H1 (cell line): Measurements from ENCODE around the gene RFT1. TPM values are rescaled to one million over a fixed set of nuclear protein-coding genes. Genes with fewer than 3 reads are reported as not detected.

Experiments
- CTCF ChIA-PET: fragments of 300-600 bp; sonication (Branson Sonifier 250); formaldehyde crosslinking; loops from one replicate; lab custom pipeline; 2021; ENCODE audit not compliant: partially characterized antibody; lab: Charles Lee
- POLR2A ChIA-PET: fragments of 300-600 bp; sonication (Branson Sonifier 250); formaldehyde crosslinking; loops from one replicate; lab custom pipeline; 2021; ENCODE audit warnings: inconsistent platforms; ENCODE audit not compliant: partially characterized antibody; lab: Charles Lee
- DNase-seq, 2 experiments: peaks; one replicate each; pipeline versions ENCODE4 v3.0.0 to v3.0.0-alpha.2; 2010 to 2022; ENCODE audit warnings: low spot score in 2 of 2, low read depth in 1 of 2, mixed read lengths in 1 of 2
- FAIRE-seq: peaks from 2 replicates; lab custom pipeline; 2011; peaks lifted over from hg19 to GRCh38; lab: Jason Lieb, UNC
- H2AFZ ChIP-seq: 2 replicates; pipeline ENCODE4 v1.8.1; 2012; ENCODE audit warnings: low read length, inconsistent platforms
- H2AK5ac ChIP-seq: 2 replicates; pipeline ENCODE4 v1.6.1; 2013; ENCODE audit warnings: low read depth, low read length
- H2BK120ac ChIP-seq: replicated peaks from 2 replicates; pipeline ENCODE3; 2013; ENCODE audit warnings: low read depth, low read length, inconsistent platforms
- H2BK12ac ChIP-seq: 2 replicates; pipeline ENCODE4 v1.6.1; 2013; ENCODE audit warnings: low read depth, low read length
- H2BK15ac ChIP-seq: 2 replicates; pipeline ENCODE4 v1.6.1; 2013; ENCODE audit warnings: low read length
- H2BK20ac ChIP-seq: 2 replicates; pipeline ENCODE4 v1.6.1; 2013; ENCODE audit warnings: low read length
- H2BK5ac ChIP-seq: 2 replicates; pipeline ENCODE4 v1.6.1; 2013; ENCODE audit warnings: low read depth, low read length
- H3K14ac ChIP-seq: 2 replicates; pipeline ENCODE4 v1.6.1; 2013; ENCODE audit warnings: inconsistent platforms; ENCODE audit not compliant: insufficient read length
- H3K18ac ChIP-seq: 2 replicates; pipeline ENCODE4 v1.6.1; 2013; ENCODE audit warnings: low read length; ENCODE audit errors: extremely low read depth
- H3K23ac ChIP-seq: 2 replicates; pipeline ENCODE4 v1.6.1; 2013; ENCODE audit warnings: inconsistent platforms; ENCODE audit not compliant: insufficient read length
- H3K23me2 ChIP-seq: 2 replicates; pipeline ENCODE4 v1.6.1; 2013; ENCODE audit warnings: low read depth, low read length
- H3K27ac ChIP-seq: 2 replicates; pipeline ENCODE4 v1.6.1; 2011; ENCODE audit warnings: low read depth, low read length, inconsistent platforms
- H3K27me3 ChIP-seq, 4 experiments: replicated peaks in 1 of 4; 1 replicate in 1 of 4; 2 replicates in 3 of 4; pipeline versions ENCODE4 v1.6.1 to v1.8.1; 2011 to 2013; ENCODE audit warnings: low read length in 3 of 4, mild to moderate bottlenecking in 3 of 4, inconsistent platforms in 2 of 4, mixed read lengths in 2 of 4, moderate library complexity in 1 of 4; ENCODE audit not compliant: control insufficient read depth in 3 of 4, insufficient read depth in 3 of 4; ENCODE audit errors: extremely low read depth in 1 of 4
- H3K36me3 ChIP-seq, 4 experiments: 2 replicates each; pipeline versions ENCODE4 v1.6.1 to v1.8.1; 2011 to 2013; ENCODE audit warnings: mild to moderate bottlenecking in 4 of 4, low read length in 3 of 4, moderate library complexity in 2 of 4, control low read depth in 1 of 4, inconsistent platforms in 1 of 4; ENCODE audit not compliant: insufficient read depth in 4 of 4, control insufficient read depth in 2 of 4
- H3K4ac ChIP-seq: replicated peaks from 2 replicates; pipeline ENCODE3; 2013; ENCODE audit warnings: low read length, low read depth, mixed read lengths, inconsistent platforms; ENCODE audit not compliant: insufficient read length
- H3K4me1 ChIP-seq, 4 experiments: replicated peaks in 1 of 4; 1 replicate in 1 of 4; 2 replicates in 3 of 4; pipeline versions ENCODE4 v1.6.1 to v1.8.1; 2011 to 2013; ENCODE audit warnings: low read length in 3 of 4, inconsistent platforms in 2 of 4, mixed read lengths in 1 of 4; ENCODE audit not compliant: insufficient read depth in 4 of 4, control insufficient read depth in 3 of 4
- H3K4me2 ChIP-seq, 2 experiments: 2 replicates each; pipeline versions ENCODE4 v1.6.1 to v1.8.1; 2011 to 2013; ENCODE audit warnings: low read depth in 2 of 2, low read length in 2 of 2, control low read depth in 1 of 2, inconsistent platforms in 1 of 2, mild to moderate bottlenecking in 1 of 2; ENCODE audit not compliant: insufficient read depth in 1 of 2
- H3K4me3 ChIP-seq, 4 experiments: fragments of 200-600, 300-600 bp in 1 of 4; sonication (generic), shearing (Covaris generic), sonication (Bioruptor Twin) in 1 of 4; 2 replicates each; pipeline versions ENCODE4 v1.5.1 to v1.8.1; 2011 to 2016; ENCODE audit warnings: low read length in 4 of 4, low read depth in 3 of 4, control low read depth in 2 of 4, inconsistent platforms in 2 of 4, mild to moderate bottlenecking in 2 of 4, mixed read lengths in 1 of 4, moderate library complexity in 1 of 4; ENCODE audit not compliant: insufficient read depth in 2 of 4; ENCODE audit errors: extremely low read depth in 1 of 4
- H3K56ac ChIP-seq: replicated peaks from 2 replicates; pipeline ENCODE3; 2013; ENCODE audit warnings: low read depth, mild to moderate bottlenecking, mixed read lengths, low read length, inconsistent platforms; ENCODE audit not compliant: insufficient read length
- H3K79me1 ChIP-seq: 2 replicates; pipeline ENCODE4 v1.6.1; 2013; ENCODE audit warnings: low read depth, low read length, control low read depth
- H3K79me2 ChIP-seq, 2 experiments: 2 replicates each; pipeline versions ENCODE4 v1.6.1 to v1.8.1; 2012 to 2013; ENCODE audit warnings: low read length in 2 of 2, mild to moderate bottlenecking in 2 of 2, inconsistent platforms in 1 of 2; ENCODE audit not compliant: insufficient read depth in 2 of 2, control insufficient read depth in 1 of 2
- H3K9ac ChIP-seq, 4 experiments: replicated peaks in 1 of 4; 1 replicate in 1 of 4; 2 replicates in 3 of 4; pipeline versions ENCODE4 v1.6.1 to v1.8.1; 2011 to 2013; ENCODE audit warnings: low read depth in 3 of 4, low read length in 3 of 4, control low read depth in 2 of 4, mild to moderate bottlenecking in 2 of 4, moderate library complexity in 2 of 4, inconsistent platforms in 1 of 4; ENCODE audit errors: extremely low read depth in 1 of 4
- H3K9me3 ChIP-seq, 2 experiments: 2 replicates each; pipeline versions ENCODE4 v1.6.1 to v1.8.1; 2012 to 2013; ENCODE audit warnings: mild to moderate bottlenecking in 2 of 2, moderate library complexity in 2 of 2, control low read depth in 1 of 2, inconsistent platforms in 1 of 2, low read depth in 1 of 2, low read length in 1 of 2, mixed read lengths in 1 of 2; ENCODE audit not compliant: insufficient read depth in 2 of 2
- H4K20me1 ChIP-seq, 2 experiments: replicated peaks in 1 of 2; 2 replicates each; pipeline versions ENCODE3 to v1.8.1; 2011 to 2013; ENCODE audit warnings: inconsistent platforms in 2 of 2, low read length in 2 of 2, mild to moderate bottlenecking in 1 of 2; ENCODE audit not compliant: insufficient read depth in 2 of 2, control insufficient read depth in 1 of 2
- H4K5ac ChIP-seq: 2 replicates; pipeline ENCODE4 v1.6.1; 2013; ENCODE audit warnings: low read length, low read depth, mixed read lengths, inconsistent platforms; ENCODE audit not compliant: insufficient read length
- H4K8ac ChIP-seq: 2 replicates; pipeline ENCODE4 v1.8.0; 2013; ENCODE audit warnings: mild to moderate bottlenecking, moderate library complexity, low read length, inconsistent platforms; ENCODE audit not compliant: insufficient read depth; ENCODE audit errors: extremely low read depth
- H4K91ac ChIP-seq: replicated peaks from 2 replicates; pipeline ENCODE3; 2013; ENCODE audit warnings: low read length, mixed read lengths, inconsistent platforms; ENCODE audit not compliant: insufficient read length
- BCL11A ChIP-seq, 2 experiments: IDR thresholded peaks; one replicate each; pipeline ENCODE4 v1.6.1; 2011; ENCODE audit warnings: low read depth in 2 of 2, low read length in 2 of 2, mild to moderate bottlenecking in 2 of 2
- CBX5 ChIP-seq: fragments of 300-800, 300-1000 bp; sonication (generic); IDR thresholded peaks from 2 replicates; pipeline ENCODE4 v1.7.1; 2016; ENCODE audit warnings: antibody characterized with exemption, low read length, low read depth
- CTBP2 ChIP-seq: IDR thresholded peaks from 2 replicates; pipeline ENCODE4 v1.7.0; 2011; ENCODE audit warnings: borderline replicate concordance, mild to moderate bottlenecking, moderate library complexity, mixed read lengths, low read length; ENCODE audit not compliant: insufficient read depth, insufficient read length
- JUND ChIP-seq: IDR thresholded peaks from 2 replicates; pipeline ENCODE4 v1.6.1; 2011; ENCODE audit warnings: mild to moderate bottlenecking, improper control_type of control experiment, low read length
- NANOG ChIP-seq: IDR thresholded peaks from 2 replicates; pipeline ENCODE4 v1.6.1; 2011; ENCODE audit warnings: low read length, low read depth, mild to moderate bottlenecking, inconsistent platforms; ENCODE audit not compliant: insufficient read depth, poor library complexity, severe bottlenecking
- POLR2AphosphoS5 ChIP-seq: IDR thresholded peaks from 2 replicates; pipeline ENCODE4 v1.6.1; 2011; ENCODE audit warnings: low read depth, low read length
- SAP30 ChIP-seq: fragments of 300-600 bp; sonication (generic); IDR thresholded peaks from 2 replicates; pipeline ENCODE4 v1.7.1; 2012; ENCODE audit warnings: low read length, moderate library complexity, mild to moderate bottlenecking, inconsistent platforms; ENCODE audit not compliant: insufficient read depth, insufficient replicate concordance
- SP1 ChIP-seq: IDR thresholded peaks from 2 replicates; pipeline ENCODE4 v1.6.1; 2011; ENCODE audit warnings: low read depth, low read length
- SP4 ChIP-seq: IDR thresholded peaks from 2 replicates; pipeline ENCODE4 v1.6.1; 2012; ENCODE audit warnings: low read length, inconsistent platforms
- SRF ChIP-seq: IDR thresholded peaks from 2 replicates; pipeline ENCODE4 v1.6.1; 2011; ENCODE audit warnings: mild to moderate bottlenecking, low read depth, low read length, moderate library complexity
- SUZ12 ChIP-seq: fragments of 200-600 bp; sonication (generic); IDR thresholded peaks from 2 replicates; pipeline ENCODE4 v1.6.1; 2012; ENCODE audit warnings: mild to moderate bottlenecking, inconsistent platforms, low read length, moderate library complexity, mixed read lengths
- TEAD4 ChIP-seq: IDR thresholded peaks from 2 replicates; pipeline ENCODE4 v1.6.1; 2012; ENCODE audit warnings: low read depth, low read length, inconsistent platforms, mixed read lengths
- YY1 ChIP-seq: IDR thresholded peaks from 2 replicates; pipeline ENCODE4 v1.6.1; 2011; ENCODE audit warnings: low read depth, mild to moderate bottlenecking, low read length
- WGBS, 2 experiments: shearing (Covaris generic) in 1 of 2; methylation state at CpG; one replicate each; pipeline versions ENCODE4 v1.1.6 to v1.1.7; 2013 to 2015; ENCODE audit warnings: low lambda C conversion rate in 2 of 2, mixed read lengths in 2 of 2, inconsistent platforms in 1 of 2, low coverage in 1 of 2, missing lambda C conversion rate in 1 of 2; ENCODE audit not compliant: insufficient replicate concordance in 2 of 2, insufficient coverage in 1 of 2, insufficient read length in 1 of 2; ENCODE audit errors: extremely low coverage in 1 of 2, missing lambda C conversion rate in 1 of 2; 5-methylcytosine and 5-hydroxymethylcytosine counted together
- polyA plus RNA-seq, 7 experiments: library from polyadenylated mRNA; depleted of rRNA in 3 of 7; stranded (reverse) in 5 of 7; unstranded in 2 of 7; fragments of >200 nt in 5 of 7; fragments of 200-250 nt in 2 of 7; gene quantifications; 1 replicate in 5 of 7; 2 replicates in 1 of 7; 4 replicates in 1 of 7; pipeline versions ENCODE4 v1.2.1 to v1.2.3, GENCODE V29; 2011 to 2013; ENCODE audit warnings: missing spikeins in 2 of 7, mixed read lengths in 2 of 7
- total RNA-seq: library from RNA; stranded (reverse); fragmentation: NEBNext Ultra II Directional; extraction: Animal tissue kit (Norgen Biotek cat#: 25700); gene quantifications from 2 replicates; pipeline ENCODE4 v1.2.1, GENCODE V29; 2021

Gene RFT1
- total and polyA plus RNA-seq, 2 of the 8 experiments (the other 6 are each of a cell fraction or from before 2014, with no cell fraction given), result 27.7 to 42.4 TPM

- Histone ChIP-seq H4K20me1 (peaks cover 2 to 3% of the 10 kb centered on the region in 2 experiments), H3K23me2 (no peaks in the 10 kb centered on the region; the same call in 1 of the 2 replicates), H3K79me2 (no peaks in the 10 kb centered on the region), H3K56ac (no peak overlapping the region), H2BK15ac (no peak overlapping the region), H3K27ac (no peak overlapping the region), H2BK5ac (no peak overlapping the region), H2AK5ac (no peak overlapping the region), H2BK120ac (no peak overlapping the region), H3K36me3 (peaks cover under 1 to 14% (median 9%) of the 10 kb centered on the region in 4 experiments; a peak in 7 of 8 replicates), H3K4ac (no peak overlapping the region), H3K4me2 (no peak overlapping the region), H3K9ac (no peak overlapping the region), H2BK20ac (no peak overlapping the region), H4K91ac (no peak overlapping the region), H2BK12ac (no peak overlapping the region), H4K5ac (no peak overlapping the region), H3K4me1 (no peaks in the 10 kb centered on the region), H3K4me3 (no peak overlapping the region), H4K8ac (no peak overlapping the region), H3K79me1 (no peaks in the 10 kb centered on the region), H3K23ac (no peak overlapping the region), H2AFZ (no peak overlapping the region), H3K14ac (no peak overlapping the region), H3K18ac (no peak overlapping the region), H3K9me3 (no peaks in the 10 kb centered on the region), H3K27me3 (no peaks in the 10 kb centered on the region)
- TF ChIP-seq SP1 (no peak), CTBP2 (no peak), SUZ12 (no peak), BCL11A (IDR thresholded peaks at IDR 0.05; ENCODE audit: low read depth in 2 of 2, low read length in 2 of 2) (no peak), SAP30 (no peak), SRF (no peak), JUND (no peak), NANOG (no peak), SP4 (no peak), POLR2AphosphoS5 (no peak), YY1 (no peak), CBX5 (no peak), TEAD4 (no peak)
- ChIA-PET CTCF (interaction anchor here (0.6 to 7.3 kb wide), 38 partner anchors 9 to 355 kb away, joined by 3 to 122 read pairs (median 5); partner anchors contain the start of genes PRKCD and RFT1), POLR2A (interaction anchor here (1.0 to 1.9 kb wide), 5 partner anchors 9 to 21 kb away, joined by 3 to 5 read pairs (median 3); partner anchors contain the start of gene RFT1)
- DNase-seq (no peak), FAIRE-seq (no peak)
- whole genome bisulfite sequencing, 2 experiments, result 92% methylated on average over 1 of the region's 1 CpG; no CpG with 5 or more reads in 1 of the 2 experiments
These were observed 16.8 kb downstream of the RFT1 start for GRCh38 chr3:53113293-53114010.
